ENCODE results near the gene SMIM15.

- TF ChIP-seq CTCF (IDR thresholded peaks at IDR 0.05; ENCODE audit: low read length) (no peak), EZH2phosphoT487 (IDR thresholded peaks at IDR 0.05; ENCODE audit: low read length) (no peak), EZH2 (optimal IDR thresholded peaks at IDR 0.05; ENCODE audit: low read depth, low read length) (no peak)
These were observed 18.6 kb upstream of the SMIM15 start for GRCh38 chr5:61180886-61181285.

Data from MM.1S (cell line).